ENCODE data around the gene SYT17.
"Not testable (repeated sequence)": the region's sequence is repeated elsewhere in the genome, so short reads cannot be mapped to it uniquely, and the experiment has no call there.

The SYT17 gene

DNA sequence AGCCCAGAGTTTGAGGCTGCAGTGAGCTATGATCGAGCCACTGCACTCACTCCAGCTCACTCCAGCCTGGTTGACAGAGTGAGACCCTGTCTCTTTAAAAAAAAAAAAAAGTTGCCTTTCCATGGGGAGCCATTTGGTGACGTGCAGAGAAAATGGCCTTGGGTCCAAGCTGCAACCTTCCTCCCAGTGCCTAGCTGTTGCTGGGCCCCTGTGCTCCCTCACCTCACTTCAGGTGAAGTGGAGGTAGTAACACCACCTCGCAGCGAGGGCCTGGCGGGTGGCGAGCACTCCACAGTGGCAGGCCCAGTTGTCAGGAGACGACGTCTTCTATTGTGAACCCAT lies 17.4 kb downstream of the SYT17 start:
- no peak for DNase-seq (ENCODE audit: low read depth, low spot score)
- no peak for TF ChIP-seq CTCF (IDR thresholded peaks at IDR 0.05; ENCODE audit: low read depth, low read length)
- no peak overlapping the region for H3K4me3 ChIP-seq (ENCODE audit: low read depth, low read length)
- in situ Hi-C loops (cut with HindIII; ENCODE audit: low sequenced_read_pairs), result no loop called here

- DNase-seq (ENCODE audit: low read depth, low spot score), result no peak
These were observed 18.4 kb downstream of the SYT17 start for GRCh38 chr16:19186408-19186807.

DNA sequence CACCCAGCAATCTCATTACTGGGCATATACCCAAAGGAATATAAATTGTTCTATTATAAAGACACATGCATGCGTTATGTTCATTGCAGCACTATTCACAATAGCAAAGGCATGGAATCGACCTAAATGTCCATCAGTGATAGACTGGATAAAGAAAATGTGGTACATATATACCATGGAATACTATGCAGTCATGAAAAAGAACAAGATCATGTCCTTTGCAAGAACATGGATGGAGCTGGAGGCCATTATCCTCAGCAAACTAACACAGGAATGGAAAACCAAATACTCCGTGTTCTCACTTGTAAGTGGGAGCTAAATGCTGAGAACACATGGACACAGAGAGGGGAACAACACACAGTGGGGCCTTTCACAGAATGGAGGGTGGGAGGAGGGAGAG lies 19.9 kb downstream of the SYT17 start:
- DNase-seq (ENCODE audit: low read depth, low spot score); H3K4me3 ChIP-seq (ENCODE audit: low read depth, low read length); in situ Hi-C loops (cut with HindIII; ENCODE audit: low sequenced_read_pairs): not testable (repeated sequence)

More at GRCh38 chr16:19186408-19186807, 18.4 kb downstream of the SYT17 start:
- TF ChIP-seq CTCF (IDR thresholded peaks at IDR 0.05; ENCODE audit: low read depth, low read length), result no peak
- H3K4me3 ChIP-seq (ENCODE audit: low read depth, low read length), result no peak overlapping the region
- in situ Hi-C loops (cut with HindIII; ENCODE audit: low sequenced_read_pairs), result no loop called here

DNA sequence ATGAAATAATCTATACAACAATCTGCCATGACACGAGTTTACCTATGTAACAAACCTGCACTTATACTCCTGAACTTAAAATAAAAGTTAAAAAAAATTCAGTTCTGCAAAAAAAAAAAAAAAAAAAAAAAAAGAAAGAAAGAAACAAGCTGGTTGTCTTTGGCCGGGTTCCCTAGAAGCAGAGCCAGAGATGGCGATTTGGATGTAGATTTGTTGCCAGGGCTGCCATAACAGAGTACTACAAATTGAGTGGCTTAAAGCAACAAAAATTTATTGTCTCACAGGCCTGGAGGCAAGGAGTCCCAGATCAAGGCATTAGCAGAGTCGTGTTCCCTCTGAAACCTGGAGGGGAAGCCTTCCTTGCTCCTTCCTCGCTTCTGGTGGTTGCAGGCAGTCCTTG lies 20.4 kb downstream of the SYT17 start:
- TF ChIP-seq CTCF (IDR thresholded peaks at IDR 0.05; ENCODE audit: low read depth, low read length), result no peak
- H3K4me3 ChIP-seq (ENCODE audit: low read depth, low read length), result no peak overlapping the region
- in situ Hi-C loops (cut with HindIII; ENCODE audit: low sequenced_read_pairs), result no loop called here
- no peak for DNase-seq (ENCODE audit: low read depth, low spot score)

DNA sequence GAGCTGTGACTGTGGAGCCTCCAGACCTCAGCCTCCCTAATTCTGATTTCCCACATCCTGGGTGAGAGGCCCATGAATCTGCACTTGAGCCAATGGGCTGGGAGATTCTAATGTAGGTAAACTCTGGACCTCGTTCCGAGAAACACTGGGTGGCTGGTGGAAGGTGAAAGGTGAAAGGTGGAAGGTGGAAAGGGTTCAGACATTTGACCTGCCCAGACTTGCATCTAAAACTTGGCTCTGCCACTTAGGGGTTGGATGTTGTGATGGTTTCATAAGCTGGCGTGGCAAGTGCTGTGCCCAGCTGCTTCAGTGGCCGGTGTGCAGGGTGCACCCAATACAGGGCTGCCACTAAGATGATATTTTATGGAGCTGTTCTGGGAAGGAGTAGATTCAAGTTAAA lies 24.8 kb downstream of the SYT17 start:
- in situ Hi-C loops (cut with HindIII; ENCODE audit: low sequenced_read_pairs), result no loop called here
- no peak for TF ChIP-seq CTCF (IDR thresholded peaks at IDR 0.05; ENCODE audit: low read depth, low read length)
- no peak overlapping the region for H3K4me3 ChIP-seq (ENCODE audit: low read depth, low read length)
- DNase-seq (ENCODE audit: low read depth, low spot score), result no peak

DNA sequence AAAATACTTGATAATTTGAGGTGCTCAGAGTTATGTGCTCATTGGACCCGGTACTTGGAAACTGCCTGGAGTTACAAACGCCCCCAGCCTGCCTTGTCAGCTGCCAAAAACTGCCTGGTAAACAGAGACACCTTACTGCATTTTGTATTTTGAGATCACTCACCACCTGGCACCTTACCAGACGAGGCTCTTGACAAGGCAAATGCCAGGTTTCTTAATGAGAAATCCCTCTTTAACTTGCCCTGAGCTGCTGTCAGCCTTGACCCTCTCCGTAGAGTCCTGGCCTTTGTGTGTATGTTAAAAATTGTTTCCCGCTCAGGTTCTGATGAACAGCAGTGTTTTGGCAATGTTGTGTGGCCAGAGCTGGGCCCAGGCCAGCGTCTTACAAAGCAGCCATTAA lies 28.8 kb downstream of the SYT17 start:
- in situ Hi-C loops (cut with HindIII; ENCODE audit: low sequenced_read_pairs), result no loop called here
- DNase-seq (ENCODE audit: low read depth, low spot score), result peak; percentile 8
- TF ChIP-seq CTCF (IDR thresholded peaks at IDR 0.05; ENCODE audit: low read depth, low read length), result no peak
- H3K4me3 ChIP-seq (ENCODE audit: low read depth, low read length), result no peak overlapping the region

DNA sequence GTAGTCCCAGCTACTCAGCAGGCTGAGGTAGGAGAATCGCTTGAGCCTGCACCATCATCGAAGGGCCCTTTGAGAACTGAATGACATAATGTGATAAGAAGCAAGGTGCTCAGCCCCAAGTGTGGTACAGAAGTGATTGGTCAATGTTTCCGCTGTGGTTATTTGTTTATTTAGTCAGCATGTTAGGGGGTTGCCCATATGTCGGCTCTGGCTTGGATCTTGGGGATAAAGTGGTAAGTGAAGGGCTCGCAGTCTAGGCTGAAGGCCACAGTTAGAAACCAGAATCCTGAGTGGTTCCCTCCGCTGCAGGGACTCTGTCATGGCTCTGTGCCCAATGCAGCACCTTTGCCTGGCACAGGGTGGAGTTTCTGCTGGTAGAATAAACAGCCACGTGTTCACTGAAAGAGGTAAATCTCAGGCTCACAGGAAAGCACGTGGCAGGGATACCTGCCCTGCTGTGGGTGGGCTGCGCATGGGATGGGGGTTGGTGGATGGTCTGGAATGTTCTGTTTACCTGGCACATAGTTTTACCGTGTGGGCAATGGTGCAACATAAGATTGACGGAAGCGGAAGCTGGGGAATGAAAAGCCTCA lies 35.4 kb downstream of the SYT17 start:
- TF ChIP-seq CTCF (IDR thresholded peaks at IDR 0.05; ENCODE audit: low read depth, low read length), result no peak
- no peak for DNase-seq (ENCODE audit: low read depth, low spot score)
- in situ Hi-C loops (cut with HindIII; ENCODE audit: low sequenced_read_pairs), result no loop called here
- H3K4me3 ChIP-seq (ENCODE audit: low read depth, low read length), result no peak overlapping the region

Measured in astrocyte of the spinal cord (primary cell).